Spleen (tissue), 11 donors: Measurements from ENCODE around the gene ABCG1. TPM values are rescaled to one million over a fixed set of nuclear protein-coding genes. Genes with fewer than 3 reads are reported as not detected.

Experiments
- DNase-seq: peaks from one replicate; pipeline ENCODE4 v3.0.0-alpha.2; 2020
- H3K27ac ChIP-seq, 8 donors: fragments of 200-600 bp; sonication (generic) in 7 of 8; 1 replicate in 4 of 8; 2 replicates in 4 of 8; pipeline versions ENCODE4 v1.5.0 to v1.8.0; 2016 to 2021; ENCODE audit warnings: inconsistent platforms in 4 of 8, mild to moderate bottlenecking in 4 of 8, moderate library complexity in 1 of 8
- H3K27me3 ChIP-seq, 7 donors: fragments of 200-600 bp; sonication (generic) in 6 of 7; replicated peaks in 1 of 7; 1 replicate in 4 of 7; 2 replicates in 3 of 7; pipeline versions ENCODE4 v1.5.0 to v1.8.0; 2016 to 2021; ENCODE audit warnings: inconsistent platforms in 3 of 7, mild to moderate bottlenecking in 1 of 7
- H3K36me3 ChIP-seq, 6 donors: fragments of 200-600 bp; sonication (generic) in 5 of 6; 1 replicate in 4 of 6; 2 replicates in 2 of 6; pipeline versions ENCODE4 v1.5.0 to v1.8.0; 2016 to 2021; ENCODE audit warnings: inconsistent platforms in 2 of 6
- H3K4me1 ChIP-seq, 6 donors: fragments of 200-600 bp; sonication (generic) in 5 of 6; 1 replicate in 3 of 6; 2 replicates in 3 of 6; pipeline versions ENCODE4 v1.5.0 to v1.8.0; 2016 to 2021; ENCODE audit warnings: inconsistent platforms in 3 of 6
- H3K4me3 ChIP-seq, 8 donors: fragments of 200-600 bp; sonication (generic) in 7 of 8; 1 replicate in 4 of 8; 2 replicates in 4 of 8; pipeline versions ENCODE4 v1.5.0 to v1.8.0; 2016 to 2021; ENCODE audit warnings: inconsistent platforms in 4 of 8, mild to moderate bottlenecking in 4 of 8, moderate library complexity in 2 of 8
- H3K9me3 ChIP-seq, 8 donors: fragments of 200-600 bp; sonication (generic) in 7 of 8; 1 replicate in 4 of 8; 2 replicates in 4 of 8; pipeline versions ENCODE4 v1.5.0 to v1.8.0; 2016 to 2021; ENCODE audit warnings: inconsistent platforms in 4 of 8
- CTCF ChIP-seq, 11 experiments: fragments of 200-600 bp in 7 of 11; fragments of 450-650 bp in 4 of 11; sonication (generic) in 4 of 11; IDR thresholded peaks in 8 of 11; conservative IDR thresholded peaks in 3 of 11; 1 replicate in 7 of 11; 2 replicates in 4 of 11; pipeline versions ENCODE4 v1.4.0 to v1.8.0; 2016 to 2021; ENCODE audit warnings: antibody characterized with exemption in 11 of 11, inconsistent platforms in 4 of 11, mild to moderate bottlenecking in 1 of 11
- POLR2A ChIP-seq, 3 donors: fragments of 450-650 bp; IDR thresholded peaks; one replicate each; pipeline ENCODE4 v1.5.1; 2017; ENCODE audit warnings: antibody characterized with exemption in 3 of 3, mild to moderate bottlenecking in 1 of 3
- POLR2AphosphoS5 ChIP-seq, 3 donors: sonication (generic); formaldehyde crosslinking; IDR thresholded peaks; one replicate each; pipeline ENCODE4 v1.5.1; 2017; ENCODE audit warnings: antibody characterized with exemption in 3 of 3
- WGBS, 5 donors: extraction: QIAGEN DNeasy Blood & Tissue Kit in 3 of 5; methylation state at CpG; one replicate each; pipeline versions ENCODE4 v1.1.5 to v1.1.7; 2013 to 2018; 5-methylcytosine and 5-hydroxymethylcytosine counted together
- intact Hi-C: fragments of 100-400 bp; cut with DNase I; formaldehyde crosslinking; loops from one replicate; pipeline ENCODE4 v1.15.0; 2023; ENCODE audit warnings: low total_unique reads
- polyA plus RNA-seq, 3 donors: library from polyadenylated mRNA; stranded (reverse); fragments of 200-250 nt; gene quantifications; one replicate each; pipeline ENCODE4 v1.2.1, GENCODE V29; 2013
- total RNA-seq, 7 donors: library from RNA; depleted of rRNA in 3 of 7; stranded (reverse); fragments of >200 nt in 3 of 7; fragmentation: NEBNext Ultra II Directional in 4 of 7; extraction: Animal tissue kit (Norgen Biotek cat#: 25700) in 4 of 7; gene quantifications; one replicate each; pipeline versions ENCODE4 v1.1.0 to v1.2.1, GENCODE V29; 2016 to 2021
- donor health status: healthy with polysubstance abuse.
- donor health status: DM: no; HTN: no; CAD: no; lungs with moderate emphysema.
- donor health status: DM: no; HTN: no; CAD: no.
- donor health status: Bipolar disorder and iron deficiency.
- donor health status: healthy.
- donor health status: DM: no; HTN: no; CAD: no.
- donor health status: DM: yes; HTN: yes; CAD: no.

The ABCG1 gene
- total and polyA plus RNA-seq, 10 donors = 14.6 to 143 (median 96.7) TPM

DNA sequence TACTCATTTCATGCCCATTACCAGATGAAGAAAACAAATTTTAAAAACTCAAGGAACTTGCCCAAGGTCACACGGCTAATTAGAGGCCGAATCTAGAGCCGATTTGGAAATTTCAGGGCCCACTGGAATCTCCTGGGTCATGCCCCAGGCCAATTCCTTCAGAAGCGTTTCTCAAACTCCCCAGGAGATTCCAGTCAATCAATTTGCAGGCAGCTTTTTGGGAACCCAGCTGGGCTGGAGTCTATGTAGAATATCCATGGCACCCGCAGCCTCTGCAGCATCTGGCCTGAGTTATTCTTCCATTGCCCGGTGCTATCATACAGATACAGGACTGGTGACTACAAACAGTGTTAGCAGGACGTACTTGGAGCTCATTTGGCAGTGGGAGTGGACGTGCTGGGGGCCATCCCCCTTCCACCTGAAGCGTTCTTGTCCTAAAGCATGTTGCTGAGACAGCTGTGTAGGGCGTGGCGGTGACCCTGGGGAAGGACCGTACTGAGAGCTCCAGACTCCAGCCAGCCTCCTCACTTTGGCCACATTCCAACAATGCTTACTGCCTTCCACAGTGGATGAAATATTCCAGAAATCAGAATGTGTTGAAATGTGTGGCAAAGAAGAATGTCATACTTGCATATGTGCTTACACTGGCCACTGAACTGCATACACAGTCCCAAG is 38.3 kb downstream of the ABCG1 start:
- H3K27ac ChIP-seq = peak overlapping the region in 2 of 8 donors; percentile 18 to 29
- TF ChIP-seq CTCF (IDR thresholded peaks at IDR 0.05 in 8 of 11, conservative IDR thresholded peaks at IDR 0.05 in 3 of 11) (no peak), POLR2AphosphoS5 (IDR thresholded peaks at IDR 0.05) (no peak), POLR2A (IDR thresholded peaks at IDR 0.05) (no peak)
- no peak overlapping the region for H3K4me3 ChIP-seq
- H3K4me1 ChIP-seq = peaks cover 14 to 96% (median 80%) of the 10 kb centered on the region in 6 donors
- no peak for DNase-seq
- WGBS, 5 donors = 61 to 88% (median 81%) methylated on average over 10 to 12 of the region's 12 CpGs
- H3K27me3 ChIP-seq = no peaks in the 10 kb centered on the region
- intact Hi-C loops = loop anchor here (5.0 kb wide), 1 partner anchor 85 kb away; no protein-coding TSS in a partner anchor
- H3K9me3 ChIP-seq = no peaks in the 10 kb centered on the region
- H3K36me3 ChIP-seq = peaks cover 0 to 8% (median 0%) of the 10 kb centered on the region in 6 donors

GRCh38 chr21:42258150-42258884 is 39.4 kb downstream of the ABCG1 start:
- H3K9me3 ChIP-seq = no peaks in the 10 kb centered on the region
- TF ChIP-seq CTCF (IDR thresholded peaks at IDR 0.05 in 8 of 11, conservative IDR thresholded peaks at IDR 0.05 in 3 of 11) (peak; percentile 80 to 95 (median 90)), POLR2A (IDR thresholded peaks at IDR 0.05) (no peak), POLR2AphosphoS5 (IDR thresholded peaks at IDR 0.05) (peak in 1 of 3 donors; percentile 36)
- intact Hi-C loops = loop anchor here (5.0 kb wide), 1 partner anchor 86 kb away; no protein-coding TSS in a partner anchor
- peaks cover 19 to 98% (median 86%) of the 10 kb centered on the region in 6 donors for H3K4me1 ChIP-seq
- peaks cover 0 to 8% (median 0%) of the 10 kb centered on the region in 6 donors for H3K36me3 ChIP-seq
- no peak overlapping the region for H3K4me3 ChIP-seq
- peaks cover 0 to 4% (median 0%) of the 10 kb centered on the region in 7 donors for H3K27me3 ChIP-seq
- peak; percentile 93 for DNase-seq
- WGBS, 5 donors = 16 to 22% (median 18%) methylated on average over 4 of the region's 4 CpGs
- H3K27ac ChIP-seq = peak overlapping the region in 2 of 8 donors; percentile 2 to 21

DNA sequence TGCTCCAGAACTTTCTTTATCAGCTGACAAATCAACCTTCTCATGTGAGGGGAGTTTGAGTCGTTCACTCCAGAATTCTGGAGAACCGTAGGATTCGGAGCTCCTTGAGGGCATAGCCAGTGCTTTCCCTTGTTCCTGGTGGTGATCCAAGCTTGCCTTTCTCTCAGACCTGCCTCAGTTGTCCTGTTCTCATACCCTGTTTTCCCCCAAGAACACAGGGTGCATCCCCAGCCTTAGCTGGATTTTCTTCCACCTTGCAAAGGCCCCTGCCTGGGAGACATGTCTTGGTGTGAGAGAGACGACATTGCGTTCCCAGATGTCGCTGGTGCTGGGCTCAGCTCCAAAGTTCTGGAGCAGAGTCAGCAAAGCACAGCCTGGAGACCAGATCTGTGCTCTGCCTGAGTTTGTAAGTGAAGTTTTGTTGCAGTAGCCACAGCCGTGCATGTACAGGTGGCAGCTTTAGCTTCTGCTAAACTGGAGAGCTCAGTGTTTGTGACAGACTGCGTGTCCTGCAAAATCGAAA is 40.0 kb downstream of the ABCG1 start:
- intact Hi-C loops = loop anchor here (5.0 kb wide), 1 partner anchor 87 kb away; no protein-coding TSS in a partner anchor

More for the DNA sequence above, 40.0 kb downstream of the ABCG1 start:
- WGBS, 5 donors = 68 to 83% (median 75%) methylated on average over 9 of the region's 9 CpGs
- Histone ChIP-seq H3K9me3 (no peaks in the 10 kb centered on the region), H3K4me3 (no peak overlapping the region), H3K27me3 (peaks cover 0 to 4% (median 0%) of the 10 kb centered on the region in 7 donors), H3K4me1 (peaks cover 19 to 98% (median 86%) of the 10 kb centered on the region in 6 donors), H3K27ac (peak overlapping the region in 3 of 8 donors; percentile 2 to 88 (median 84)), H3K36me3 (peaks cover 0 to 10% (median 0%) of the 10 kb centered on the region in 6 donors)
- DNase-seq = no peak
- TF ChIP-seq CTCF (IDR thresholded peaks at IDR 0.05 in 8 of 11, conservative IDR thresholded peaks at IDR 0.05 in 3 of 11) (peak in 7 of 11 experiments; percentile 9 to 58 (median 30)), POLR2A (IDR thresholded peaks at IDR 0.05) (no peak), POLR2AphosphoS5 (IDR thresholded peaks at IDR 0.05) (no peak)
